Endometrial microvascular endothelial cells (primary cell): ENCODE data around the gene MATN3. TPM values are rescaled to one million over a fixed set of nuclear protein-coding genes. Genes with fewer than 3 reads are reported as not detected.
"Not testable (repeated sequence)": the region's sequence is repeated elsewhere in the genome, so short reads cannot be mapped to it uniquely, and the experiment has no call there.

ENCODE experiments used
- in situ Hi-C: cut with HindIII; loops from 2 replicates; pipeline ENCODE4 v1.10.0; 2017; ENCODE audit warnings: low sequenced_read_pairs, low pct_unique_long_range_greater_than_20kb; ENCODE audit errors: inconsistent ontology term
- total RNA-seq: library from RNA; depleted of rRNA; stranded (reverse); fragments of >200 nt; gene quantifications from one replicate; pipeline ENCODE4 v1.2.3, GENCODE V29; 2015; ENCODE audit errors: inconsistent ontology term

The MATN3 gene
- 5.2 TPM for total RNA-seq

- in situ Hi-C loops, result no loop called here
Measured at GRCh38 chr2:20012282-20013125, at the start of gene MATN3. TSS of gene MATN3 (minus strand) at chr2:20012668. CDS start at chr2:20012631, 37 bp downstream.

GRCh38 chr2:20061940-20062339, 49.5 kb upstream of the MATN3 start:
- in situ Hi-C loops, result no loop called here

- in situ Hi-C loops, result no loop called here
Measured at GRCh38 chr2:20061476-20061875, 49.0 kb upstream of the MATN3 start.

GRCh38 chr2:20060106-20060505, 47.6 kb upstream of the MATN3 start:
- in situ Hi-C loops, result no loop called here

GRCh38 chr2:20057268-20057667, 44.8 kb upstream of the MATN3 start:
- in situ Hi-C loops, result no loop called here

GRCh38 chr2:20054931-20055330, 42.5 kb upstream of the MATN3 start:
- in situ Hi-C loops, result no loop called here

GRCh38 chr2:20054119-20054518, 41.7 kb upstream of the MATN3 start:
- in situ Hi-C loops, result no loop called here

- in situ Hi-C loops, result no loop called here
Measured at GRCh38 chr2:20052861-20053281, 40.4 kb upstream of the MATN3 start.

GRCh38 chr2:20052229-20052851, 39.9 kb upstream of the MATN3 start:
- in situ Hi-C loops, result no loop called here

GRCh38 chr2:20051532-20052228, 39.2 kb upstream of the MATN3 start, which contains the start of gene LAPTM4A:
TSS of gene LAPTM4A (minus strand) at chr2:20051628. CDS start at chr2:20051520, 108 bp downstream.
- in situ Hi-C loops, result no loop called here

GRCh38 chr2:20050646-20051531, 38.4 kb upstream of the MATN3 start:
- in situ Hi-C loops, result no loop called here

- in situ Hi-C loops, result no loop called here
Measured at GRCh38 chr2:20050104-20050645, 37.7 kb upstream of the MATN3 start.

GRCh38 chr2:20049637-20050036, 37.2 kb upstream of the MATN3 start:
- in situ Hi-C loops, result no loop called here

- in situ Hi-C loops, result no loop called here
Measured at GRCh38 chr2:20048488-20049448, 36.3 kb upstream of the MATN3 start.

- in situ Hi-C loops, result not testable (repeated sequence)
Measured at GRCh38 chr2:20045712-20046292, 33.3 kb upstream of the MATN3 start.

- in situ Hi-C loops, result no loop called here
Measured at GRCh38 chr2:20044778-20045177, 32.3 kb upstream of the MATN3 start.

- in situ Hi-C loops, result no loop called here
Measured at GRCh38 chr2:20042531-20042930, 30.1 kb upstream of the MATN3 start.
